ENCODE data around the gene SH3GLB1. TPM values are rescaled to one million over a fixed set of nuclear protein-coding genes. Genes with fewer than 3 reads are reported as not detected.

Gene SH3GLB1
- total RNA-seq, 2 experiments from 2014 or later = 17.7 to 37.5 TPM

DNA sequence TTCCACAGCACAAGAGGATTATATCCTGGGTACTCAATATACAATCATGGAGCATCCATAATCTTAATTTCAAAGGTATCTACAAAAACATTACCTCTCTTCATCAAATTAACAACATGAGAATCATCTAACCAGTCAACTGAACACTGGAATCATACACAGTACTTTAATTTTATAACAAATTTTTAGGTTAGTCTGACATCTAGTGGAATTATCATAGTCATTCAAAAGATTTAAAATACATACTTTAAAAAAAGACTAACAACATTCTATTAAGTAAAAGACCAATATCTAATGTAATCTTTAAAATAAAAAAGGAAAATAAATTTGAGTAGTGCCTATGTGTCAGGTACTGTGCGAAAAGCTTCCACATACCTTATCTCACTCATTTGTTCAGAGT is 16.8 kb upstream of the SH3GLB1 start:
- H2AFZ ChIP-seq (ENCODE audit: low read length) = no peak overlapping the region
- no peaks in the 10 kb centered on the region for H3K9me3 ChIP-seq (ENCODE audit: low read length)
- no peaks in the 10 kb centered on the region for H3K9me2 ChIP-seq (ENCODE audit: insufficient read depth, low read length)
- ChIA-PET CTCF (ENCODE audit: unreplicated experiment) (no interaction called here), POLR2A (interaction anchor here (0.6 kb wide), 1 partner anchor 1626 kb away, joined by 3 read pairs; no protein-coding TSS in a partner anchor)
- no peak overlapping the region for H3K4me3 ChIP-seq (ENCODE audit: low read depth, low read length, poor library complexity, severe bottlenecking)
- DNase-seq (ENCODE audit: low spot score) = peak; percentile 25
- H3K27ac ChIP-seq (ENCODE audit: low read depth, low read length, poor library complexity, severe bottlenecking) = no peak overlapping the region
- intact Hi-C loops (cut with micrococcal nuclease; ENCODE audit: unreplicated experiment) = loop anchor here (5.0 kb wide), 1 partner anchor 185 kb away; no protein-coding TSS in a partner anchor
- BruUV-seq (replicated peaks) = no TSS peak
- no peaks in the 10 kb centered on the region for H3K4me1 ChIP-seq (ENCODE audit: insufficient read depth, low read length, poor library complexity, severe bottlenecking)
- H3K36me3 ChIP-seq (ENCODE audit: insufficient read depth, low read length) = no peaks in the 10 kb centered on the region
- no peak for TF ChIP-seq EZH2phosphoT487 (IDR thresholded peaks at IDR 0.05; ENCODE audit: borderline replicate concordance, low read depth, low read length)
- TF ChIP-seq, protein P1, sequence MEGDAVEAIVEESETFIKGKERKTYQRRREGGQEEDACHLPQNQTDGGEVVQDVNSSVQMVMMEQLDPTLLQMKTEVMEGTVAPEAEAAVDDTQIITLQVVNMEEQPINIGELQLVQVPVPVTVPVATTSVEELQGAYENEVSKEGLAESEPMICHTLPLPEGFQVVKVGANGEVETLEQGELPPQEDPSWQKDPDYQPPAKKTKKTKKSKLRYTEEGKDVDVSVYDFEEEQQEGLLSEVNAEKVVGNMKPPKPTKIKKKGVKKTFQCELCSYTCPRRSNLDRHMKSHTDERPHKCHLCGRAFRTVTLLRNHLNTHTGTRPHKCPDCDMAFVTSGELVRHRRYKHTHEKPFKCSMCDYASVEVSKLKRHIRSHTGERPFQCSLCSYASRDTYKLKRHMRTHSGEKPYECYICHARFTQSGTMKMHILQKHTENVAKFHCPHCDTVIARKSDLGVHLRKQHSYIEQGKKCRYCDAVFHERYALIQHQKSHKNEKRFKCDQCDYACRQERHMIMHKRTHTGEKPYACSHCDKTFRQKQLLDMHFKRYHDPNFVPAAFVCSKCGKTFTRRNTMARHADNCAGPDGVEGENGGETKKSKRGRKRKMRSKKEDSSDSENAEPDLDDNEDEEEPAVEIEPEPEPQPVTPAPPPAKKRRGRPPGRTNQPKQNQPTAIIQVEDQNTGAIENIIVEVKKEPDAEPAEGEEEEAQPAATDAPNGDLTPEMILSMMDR (conservative IDR thresholded peaks at IDR 0.05; ENCODE audit: low read length) = peak; percentile 72
- H4K20me1 ChIP-seq (ENCODE audit: insufficient read depth, low read length) = no peaks in the 10 kb centered on the region
- H3K79me2 ChIP-seq (ENCODE audit: insufficient read depth, low read depth, low read length) = no peaks in the 10 kb centered on the region
- H3K4me2 ChIP-seq (ENCODE audit: low read length) = no peak overlapping the region

DNA sequence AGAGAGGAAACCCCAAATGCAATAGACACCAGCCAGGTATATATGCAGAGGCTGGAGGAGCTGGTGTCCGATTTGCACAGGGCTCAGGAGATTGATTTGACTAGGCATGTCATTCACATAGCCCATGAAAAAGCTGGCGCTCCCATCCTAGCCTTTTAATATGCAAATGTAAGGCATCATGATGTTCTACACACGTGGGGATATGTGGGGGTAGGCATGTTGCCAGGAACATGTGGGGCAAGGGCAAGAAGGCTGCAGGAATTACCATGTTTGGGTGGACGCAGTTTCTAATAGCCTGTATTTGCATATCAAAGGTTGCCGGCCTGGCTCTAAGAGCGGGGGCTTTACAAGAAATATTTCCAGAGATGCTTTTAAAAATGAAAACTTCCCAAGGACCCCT is 11.7 kb upstream of the SH3GLB1 start:
- intact Hi-C loops (cut with micrococcal nuclease; ENCODE audit: unreplicated experiment) = loop anchor here (5.0 kb wide), 1 partner anchor 175 kb away; no protein-coding TSS in a partner anchor
- no TSS peak for BruUV-seq (replicated peaks)
- TF ChIP-seq, protein P1 (conservative IDR thresholded peaks at IDR 0.05; ENCODE audit: low read length) = no peak
- no peak for TF ChIP-seq EZH2phosphoT487 (IDR thresholded peaks at IDR 0.05; ENCODE audit: borderline replicate concordance, low read depth, low read length)
- H2AFZ ChIP-seq (ENCODE audit: low read length) = no peak overlapping the region
- H3K9me3 ChIP-seq (ENCODE audit: low read length) = no peaks in the 10 kb centered on the region
- ChIA-PET CTCF (ENCODE audit: unreplicated experiment) (no interaction called here), POLR2A (interaction anchor here (0.6 kb wide), 1 partner anchor 102 kb away, joined by 4 read pairs; no protein-coding TSS in a partner anchor)
- no peak for DNase-seq (ENCODE audit: low spot score)
- no peaks in the 10 kb centered on the region for H3K9me2 ChIP-seq (ENCODE audit: insufficient read depth, low read length)
- no peak overlapping the region for H3K4me2 ChIP-seq (ENCODE audit: low read length)
- H3K4me3 ChIP-seq (ENCODE audit: low read depth, low read length, poor library complexity, severe bottlenecking) = no peak overlapping the region
- no peaks in the 10 kb centered on the region for H4K20me1 ChIP-seq (ENCODE audit: insufficient read depth, low read length)
- no peak overlapping the region for H3K27ac ChIP-seq (ENCODE audit: low read depth, low read length, poor library complexity, severe bottlenecking)
- H3K79me2 ChIP-seq (ENCODE audit: insufficient read depth, low read depth, low read length) = no peaks in the 10 kb centered on the region
- no peaks in the 10 kb centered on the region for H3K36me3 ChIP-seq (ENCODE audit: insufficient read depth, low read length)
- no peaks in the 10 kb centered on the region for H3K4me1 ChIP-seq (ENCODE audit: insufficient read depth, low read length, poor library complexity, severe bottlenecking)

DNA sequence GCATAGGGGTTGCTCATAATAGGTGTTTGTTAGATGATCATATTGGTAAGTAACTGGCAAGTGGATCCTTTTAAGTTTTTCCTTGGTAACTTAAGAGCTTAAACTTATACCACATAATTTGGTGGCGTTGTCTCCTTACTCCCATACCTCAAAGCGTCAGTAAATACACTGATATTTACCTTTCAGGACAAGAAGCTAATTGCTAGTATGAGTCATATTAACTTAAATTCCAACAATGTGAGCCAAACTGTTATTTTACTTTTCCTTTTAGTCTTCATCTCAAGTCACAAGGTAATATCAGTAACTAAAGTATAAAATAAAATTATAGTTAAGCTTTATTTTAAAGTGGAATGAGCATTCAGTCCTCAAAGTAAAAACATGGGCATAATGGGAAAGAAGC is 9.0 kb upstream of the SH3GLB1 start:
- no TSS peak for BruUV-seq (replicated peaks)
- no peaks in the 10 kb centered on the region for H4K20me1 ChIP-seq (ENCODE audit: insufficient read depth, low read length)
- no peak overlapping the region for H3K4me2 ChIP-seq (ENCODE audit: low read length)
- H3K4me1 ChIP-seq (ENCODE audit: insufficient read depth, low read length, poor library complexity, severe bottlenecking) = no peaks in the 10 kb centered on the region
- no peak for DNase-seq (ENCODE audit: low spot score)
- H3K9me2 ChIP-seq (ENCODE audit: insufficient read depth, low read length) = no peaks in the 10 kb centered on the region
- POLR2A ChIA-PET = interaction anchor here (0.6 to 1.5 kb wide), 3 partner anchors 9 to 163 kb away, joined by 3 to 5 read pairs (median 4); partner anchors contain the start of gene SH3GLB1
- H3K36me3 ChIP-seq (ENCODE audit: insufficient read depth, low read length) = no peaks in the 10 kb centered on the region
- intact Hi-C loops (cut with micrococcal nuclease; ENCODE audit: unreplicated experiment) = no loop called here
- CTCF ChIA-PET (ENCODE audit: unreplicated experiment) = interaction anchor here (0.6 to 0.9 kb wide), 2 partner anchors 8 to 221 kb away, joined by 3 read pairs; no protein-coding TSS in a partner anchor
- H2AFZ ChIP-seq (ENCODE audit: low read length) = no peak overlapping the region
- no peak overlapping the region for H3K4me3 ChIP-seq (ENCODE audit: low read depth, low read length, poor library complexity, severe bottlenecking)
- H3K9me3 ChIP-seq (ENCODE audit: low read length) = no peaks in the 10 kb centered on the region
- no peak overlapping the region for H3K27ac ChIP-seq (ENCODE audit: low read depth, low read length, poor library complexity, severe bottlenecking)
- no peak for TF ChIP-seq EZH2phosphoT487 (IDR thresholded peaks at IDR 0.05; ENCODE audit: borderline replicate concordance, low read depth, low read length)
- TF ChIP-seq, protein P1 (conservative IDR thresholded peaks at IDR 0.05; ENCODE audit: low read length) = no peak
- no peaks in the 10 kb centered on the region for H3K79me2 ChIP-seq (ENCODE audit: insufficient read depth, low read depth, low read length)
